Subcutaneous abdominal adipose tissue (tissue), 5 donors: ENCODE data around the gene FANK1.
"Not testable (repeated sequence)": the region's sequence is repeated elsewhere in the genome, so short reads cannot be mapped to it uniquely, and the experiment has no call there.

Source experiments
- H3K27ac ChIP-seq: one replicate; pipeline ENCODE4 v1.7.0; 2013; ENCODE audit warnings: low read depth, mild to moderate bottlenecking, inconsistent platforms, low read length, moderate library complexity
- H3K27me3 ChIP-seq, 5 donors: one replicate each; pipeline ENCODE4 v1.7.0; 2013; ENCODE audit warnings: low read length in 5 of 5, inconsistent platforms in 1 of 5; ENCODE audit not compliant: control insufficient read depth in 5 of 5, insufficient read depth in 4 of 5
- H3K36me3 ChIP-seq, 5 donors: one replicate each; pipeline ENCODE4 v1.7.0; 2013; ENCODE audit warnings: low read length in 5 of 5; ENCODE audit not compliant: control insufficient read depth in 5 of 5, insufficient read depth in 5 of 5
- H3K4me1 ChIP-seq, 5 donors: one replicate each; pipeline ENCODE4 v1.7.0; 2013; ENCODE audit warnings: low read length in 5 of 5, mild to moderate bottlenecking in 3 of 5, moderate library complexity in 1 of 5; ENCODE audit not compliant: control insufficient read depth in 5 of 5, insufficient read depth in 5 of 5
- H3K4me3 ChIP-seq, 5 donors: one replicate each; pipeline ENCODE4 v1.7.0; 2013; ENCODE audit warnings: low read length in 5 of 5, low read depth in 1 of 5
- H3K9ac ChIP-seq, 5 donors: one replicate each; pipeline ENCODE4 v1.7.0; 2013; ENCODE audit warnings: low read length in 5 of 5, mild to moderate bottlenecking in 4 of 5, moderate library complexity in 3 of 5
- H3K9me3 ChIP-seq, 5 donors: one replicate each; pipeline ENCODE4 v1.7.0; 2013; ENCODE audit warnings: low read length in 5 of 5; ENCODE audit not compliant: control insufficient read depth in 5 of 5
- donor health status: healthy.
- donor health status: healthy.
- donor health status: healthy.
- donor health status: healthy.
- donor health status: healthy.

FANK1 gene

GRCh38 chr10:125927265-125927664 lies 30.9 kb downstream of the FANK1 start:
- H3K4me3 ChIP-seq, H3K27ac ChIP-seq, H3K36me3 ChIP-seq, H3K27me3 ChIP-seq, H3K9ac ChIP-seq, H3K9me3 ChIP-seq, H3K4me1 ChIP-seq: not testable (repeated sequence)

GRCh38 chr10:125928928-125929585 lies 32.7 kb downstream of the FANK1 start:
- H3K4me1 ChIP-seq: no peaks in the 10 kb centered on the region
- H3K36me3 ChIP-seq: no peaks in the 10 kb centered on the region
- H3K9ac ChIP-seq: no peak overlapping the region
- H3K4me3 ChIP-seq: no peak overlapping the region
- H3K9me3 ChIP-seq: no peaks in the 10 kb centered on the region
- no peaks in the 10 kb centered on the region for H3K27me3 ChIP-seq
- H3K27ac ChIP-seq: no peak overlapping the region

- no peak overlapping the region for H3K4me3 ChIP-seq
Measured at GRCh38 chr10:125929618-125930017, 33.3 kb downstream of the FANK1 start.

GRCh38 chr10:125933693-125934092 lies 37.3 kb downstream of the FANK1 start:
- Histone ChIP-seq H3K36me3 (no peaks in the 10 kb centered on the region), H3K27me3 (peaks cover 0 to 10% (median 0%) of the 10 kb centered on the region in 5 donors), H3K9ac (no peak overlapping the region), H3K9me3 (no peaks in the 10 kb centered on the region), H3K4me3 (no peak overlapping the region), H3K27ac (no peak overlapping the region), H3K4me1 (peaks cover 0 to 5% (median 0%) of the 10 kb centered on the region in 5 donors)

More at GRCh38 chr10:125929618-125930017, 33.3 kb downstream of the FANK1 start:
- peaks cover 0 to 5% (median 0%) of the 10 kb centered on the region in 5 donors for H3K27me3 ChIP-seq
- no peaks in the 10 kb centered on the region for H3K36me3 ChIP-seq
- no peak overlapping the region for H3K27ac ChIP-seq
- H3K4me1 ChIP-seq: peaks cover 0 to 4% (median 0%) of the 10 kb centered on the region in 5 donors
- no peak overlapping the region for H3K9ac ChIP-seq
- H3K9me3 ChIP-seq: no peaks in the 10 kb centered on the region

GRCh38 chr10:125936331-125936730 lies 40.0 kb downstream of the FANK1 start:
- no peak overlapping the region for H3K4me3 ChIP-seq
- no peaks in the 10 kb centered on the region for H3K36me3 ChIP-seq
- H3K27me3 ChIP-seq: peaks cover 0 to 10% (median 0%) of the 10 kb centered on the region in 5 donors
- H3K9ac ChIP-seq: no peak overlapping the region
- H3K4me1 ChIP-seq: peaks cover 0 to 5% (median 0%) of the 10 kb centered on the region in 5 donors
- H3K27ac ChIP-seq: no peak overlapping the region
- H3K9me3 ChIP-seq: no peaks in the 10 kb centered on the region

- no peak overlapping the region for H3K27ac ChIP-seq
- no peaks in the 10 kb centered on the region for H3K27me3 ChIP-seq
- no peak overlapping the region for H3K4me3 ChIP-seq
- H3K9ac ChIP-seq: no peak overlapping the region
- no peaks in the 10 kb centered on the region for H3K4me1 ChIP-seq
- no peaks in the 10 kb centered on the region for H3K36me3 ChIP-seq
- no peaks in the 10 kb centered on the region for H3K9me3 ChIP-seq
Measured at GRCh38 chr10:125940515-125940914, 44.2 kb downstream of the FANK1 start.

- H3K9ac ChIP-seq: no peak overlapping the region
- peaks cover 5 to 30% (median 25%) of the 10 kb centered on the region in 5 donors for H3K9me3 ChIP-seq
- no peaks in the 10 kb centered on the region for H3K27me3 ChIP-seq
- no peak overlapping the region for H3K4me3 ChIP-seq
- no peaks in the 10 kb centered on the region for H3K4me1 ChIP-seq
- no peak overlapping the region for H3K27ac ChIP-seq
- no peaks in the 10 kb centered on the region for H3K36me3 ChIP-seq
Measured at GRCh38 chr10:125951290-125951689, 54.9 kb downstream of the FANK1 start.

- peaks cover 5 to 30% (median 25%) of the 10 kb centered on the region in 5 donors for H3K9me3 ChIP-seq
- H3K4me3 ChIP-seq: peak overlapping the region in 2 of 5 donors; percentile 16 to 35
- H3K4me1 ChIP-seq: no peaks in the 10 kb centered on the region
- no peak overlapping the region for H3K9ac ChIP-seq
- H3K36me3 ChIP-seq: no peaks in the 10 kb centered on the region
- no peak overlapping the region for H3K27ac ChIP-seq
- H3K27me3 ChIP-seq: no peaks in the 10 kb centered on the region
Measured at GRCh38 chr10:125953778-125954385, 57.5 kb downstream of the FANK1 start.

- no peaks in the 10 kb centered on the region for H3K4me1 ChIP-seq
- no peaks in the 10 kb centered on the region for H3K36me3 ChIP-seq
- no peak overlapping the region for H3K9ac ChIP-seq
- H3K27me3 ChIP-seq: no peaks in the 10 kb centered on the region
- no peak overlapping the region for H3K4me3 ChIP-seq
- H3K27ac ChIP-seq: no peak overlapping the region
- H3K9me3 ChIP-seq: peaks cover 5 to 30% (median 25%) of the 10 kb centered on the region in 5 donors
Measured at GRCh38 chr10:125955766-125956165, 59.4 kb downstream of the FANK1 start.

GRCh38 chr10:125961743-125962142 lies 65.4 kb downstream of the FANK1 start:
- no peak overlapping the region for H3K4me3 ChIP-seq
- no peaks in the 10 kb centered on the region for H3K27me3 ChIP-seq
- H3K9me3 ChIP-seq: peaks cover 0 to 3% (median 0%) of the 10 kb centered on the region in 5 donors
- no peak overlapping the region for H3K27ac ChIP-seq
- H3K4me1 ChIP-seq: no peaks in the 10 kb centered on the region
- no peaks in the 10 kb centered on the region for H3K36me3 ChIP-seq
- no peak overlapping the region for H3K9ac ChIP-seq
